CD4-positive, alpha-beta T cell treated with Interferon alpha-2 for 1 hour (primary cell): ENCODE results near the gene DLGAP4.
A peak's percentile ranks its signal among the peaks of the same experiment; 100 is the strongest.

Source experiments
- DNase-seq, 2 donors: peaks; one replicate each; pipeline ENCODE4 v3.0.0-alpha.2; 2020 to 2022

The DLGAP4 gene

DNA sequence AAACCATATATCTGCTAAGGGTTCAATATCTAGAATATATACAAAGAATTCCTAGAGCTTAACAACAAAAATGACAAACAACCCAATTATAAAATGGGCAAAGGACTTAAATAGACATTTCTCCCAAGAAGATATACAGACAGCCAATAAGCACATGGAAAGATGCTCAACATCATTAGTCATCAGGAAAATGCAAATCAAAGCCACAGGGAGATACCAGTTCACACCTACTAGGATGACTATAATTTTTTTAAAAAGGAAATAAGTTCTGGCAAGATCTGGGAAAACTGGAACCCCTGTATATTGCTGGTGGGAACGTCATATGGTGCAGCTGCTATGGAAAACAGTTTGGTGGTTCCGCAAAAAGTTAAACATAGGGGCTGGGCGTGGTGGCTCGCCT, 119.0 kb downstream of the DLGAP4 start:
- no peak for DNase-seq

DNA sequence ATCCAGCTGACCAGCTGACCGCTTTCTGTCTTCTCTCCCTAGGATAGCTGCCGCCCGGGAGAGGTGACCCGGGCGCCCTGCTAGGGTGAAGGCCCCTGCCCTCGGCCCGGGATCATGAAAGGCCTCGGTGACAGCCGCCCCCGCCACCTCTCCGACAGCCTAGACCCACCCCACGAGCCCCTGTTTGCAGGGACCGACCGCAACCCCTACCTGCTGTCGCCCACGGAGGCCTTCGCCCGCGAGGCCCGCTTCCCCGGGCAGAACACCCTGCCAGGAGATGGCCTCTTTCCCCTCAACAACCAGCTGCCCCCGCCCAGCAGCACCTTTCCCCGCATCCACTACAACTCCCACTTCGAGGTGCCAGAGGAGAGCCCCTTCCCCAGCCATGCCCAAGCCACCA, 125.5 kb downstream of the DLGAP4 start:
- DNase-seq = no peak

DNA sequence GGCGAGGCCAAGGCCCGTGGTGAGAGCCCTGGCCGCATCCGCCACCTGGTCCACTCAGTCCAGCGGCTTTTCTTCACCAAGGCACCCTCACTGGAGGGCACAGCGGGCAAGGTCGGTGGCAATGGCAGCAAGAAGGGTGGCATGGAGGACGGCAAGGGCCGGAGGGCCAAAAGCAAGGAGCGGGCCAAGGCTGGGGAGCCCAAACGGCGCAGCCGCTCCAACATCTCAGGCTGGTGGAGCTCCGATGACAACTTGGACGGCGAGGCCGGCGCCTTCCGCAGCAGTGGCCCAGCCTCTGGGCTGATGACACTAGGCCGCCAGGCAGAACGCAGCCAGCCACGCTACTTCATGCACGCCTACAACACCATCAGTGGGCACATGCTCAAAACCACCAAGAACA, 126.0 kb downstream of the DLGAP4 start:
- no peak for DNase-seq

DNA sequence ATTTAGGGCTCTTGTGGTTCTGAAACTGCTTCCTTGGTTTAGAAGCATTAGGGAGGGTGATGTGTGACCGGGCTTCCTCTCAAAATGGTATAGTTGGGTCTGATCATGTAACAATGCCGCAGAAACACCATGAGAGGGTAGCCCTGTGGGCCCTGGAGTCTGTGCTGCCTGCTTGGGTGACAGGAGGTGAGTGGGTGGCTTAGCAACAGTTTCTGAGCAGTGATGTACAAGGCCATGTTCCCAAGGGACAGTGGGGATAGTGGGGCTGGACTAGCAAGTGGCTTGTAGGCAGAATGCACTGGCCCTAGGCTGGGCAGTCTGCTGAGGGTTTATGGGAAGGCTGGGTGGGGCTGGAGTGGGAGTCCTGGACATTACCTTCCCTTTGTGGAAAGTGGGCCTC, 128.2 kb downstream of the DLGAP4 start:
- no peak for DNase-seq

DNA sequence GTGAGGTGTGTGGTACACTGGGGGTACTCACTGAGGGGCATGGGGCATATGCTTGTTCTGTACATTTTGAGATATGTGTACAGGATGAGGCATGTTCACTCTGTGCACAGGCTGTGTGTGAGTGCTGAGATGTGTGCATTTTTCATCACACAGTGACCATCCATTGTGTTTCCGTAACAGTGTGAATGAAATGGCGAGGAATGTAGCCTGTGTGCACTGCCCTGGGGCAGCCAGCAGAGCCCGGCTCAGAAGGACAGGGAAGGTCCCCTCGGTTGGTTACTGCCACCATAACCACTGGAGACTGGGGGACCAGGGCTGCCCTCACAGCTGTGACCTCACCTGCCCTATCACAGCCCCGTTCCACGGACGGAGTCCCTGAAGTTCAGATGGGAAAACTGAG, 129.0 kb downstream of the DLGAP4 start:
- no peak for DNase-seq

DNA sequence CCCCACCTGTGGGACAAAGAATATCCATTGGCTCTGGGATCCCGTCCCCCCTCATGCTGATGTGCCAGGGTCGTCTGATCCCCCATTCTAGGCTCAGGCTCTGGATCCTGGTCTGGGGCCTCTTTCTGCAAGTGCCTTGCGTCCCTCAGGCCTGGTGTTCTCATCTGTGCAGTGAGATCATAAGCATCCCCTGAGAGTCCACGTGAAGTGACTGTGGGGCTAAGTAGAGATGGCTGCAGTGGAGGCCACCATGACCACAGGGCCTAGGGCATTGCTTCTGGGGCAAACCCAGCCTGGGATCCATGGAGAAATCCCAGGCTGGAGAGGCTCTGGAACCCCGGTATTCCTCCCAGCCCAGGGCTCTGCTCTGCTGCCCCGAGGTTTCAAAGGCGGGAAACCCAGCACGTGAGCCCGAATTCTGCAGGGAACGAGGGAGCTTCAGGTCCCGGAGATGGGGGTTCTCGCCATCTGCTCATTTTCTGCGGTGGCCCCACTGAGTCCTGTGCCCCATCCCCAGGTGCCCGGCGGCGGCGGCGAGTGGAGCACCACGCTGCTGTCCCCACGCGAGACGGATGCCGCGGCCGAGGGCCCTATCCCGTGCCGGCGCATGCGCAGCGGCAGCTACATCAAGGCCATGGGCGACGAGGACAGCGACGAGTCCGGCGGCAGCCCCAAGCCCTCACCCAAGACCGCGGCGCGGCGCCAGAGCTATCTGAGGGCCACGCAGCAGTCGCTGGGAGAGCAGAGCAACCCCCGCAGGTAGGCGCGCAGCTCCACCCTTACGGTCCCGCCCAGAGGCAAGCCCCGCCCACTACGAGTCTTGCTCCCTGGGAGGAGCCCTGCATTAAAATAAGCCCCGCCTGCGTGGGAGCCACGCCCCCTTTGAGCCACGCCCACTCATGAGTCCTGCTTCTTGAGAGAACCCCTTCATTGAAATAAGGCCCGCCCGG, 129.7 kb downstream of the DLGAP4 start:
- peak; percentile 89 to 90 for DNase-seq

DNA sequence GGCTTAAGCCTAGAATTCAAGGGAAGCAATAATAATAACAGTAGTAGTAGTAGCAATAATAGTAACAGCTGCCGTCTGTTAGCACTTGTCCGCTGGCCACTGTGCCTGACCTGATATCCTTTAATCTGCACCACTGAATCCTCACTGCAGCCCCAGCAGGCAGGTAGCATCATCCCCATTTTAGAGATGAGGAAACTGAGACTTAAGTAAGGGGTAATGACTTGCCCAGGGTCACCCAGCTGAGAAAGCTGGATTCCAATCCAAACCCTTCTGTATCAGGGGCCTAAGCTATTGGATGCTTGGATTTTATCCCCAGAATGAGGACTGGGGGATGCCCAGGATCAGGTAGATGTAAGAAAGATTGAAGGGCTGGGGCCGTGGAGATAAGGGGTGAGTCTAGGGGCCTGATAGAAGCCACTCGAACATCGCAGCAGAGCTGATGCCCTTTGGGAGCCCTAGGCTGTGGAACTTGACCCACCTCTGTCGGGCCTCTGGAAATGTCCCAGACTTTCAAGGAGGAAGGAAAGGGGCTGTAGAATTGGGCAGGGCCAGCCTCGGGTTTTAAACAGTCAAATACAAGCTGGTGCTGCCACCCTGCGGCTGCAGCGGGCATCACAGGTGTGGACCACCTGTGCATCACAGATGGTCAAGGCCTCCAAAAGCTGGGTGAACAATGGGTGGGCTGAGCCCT, 133.0 kb downstream of the DLGAP4 start:
- DNase-seq = peak; percentile 48 to 63

DNA sequence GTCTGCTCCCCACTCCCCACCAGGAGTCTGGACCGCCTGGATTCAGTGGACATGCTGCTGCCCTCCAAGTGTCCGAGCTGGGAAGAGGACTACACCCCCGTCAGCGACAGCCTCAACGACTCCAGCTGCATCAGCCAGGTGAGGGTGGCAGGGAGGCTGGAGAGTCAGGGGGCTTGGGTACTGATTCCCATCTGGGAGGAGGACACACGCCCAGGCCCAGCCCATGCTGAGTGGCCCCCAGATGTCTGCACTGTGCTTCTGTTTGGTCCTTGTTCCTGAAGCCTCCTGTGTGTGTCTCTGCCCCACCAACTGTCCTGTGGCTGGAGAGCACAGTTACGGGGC, 133.6 kb downstream of the DLGAP4 start:
- DNase-seq = no peak

DNA sequence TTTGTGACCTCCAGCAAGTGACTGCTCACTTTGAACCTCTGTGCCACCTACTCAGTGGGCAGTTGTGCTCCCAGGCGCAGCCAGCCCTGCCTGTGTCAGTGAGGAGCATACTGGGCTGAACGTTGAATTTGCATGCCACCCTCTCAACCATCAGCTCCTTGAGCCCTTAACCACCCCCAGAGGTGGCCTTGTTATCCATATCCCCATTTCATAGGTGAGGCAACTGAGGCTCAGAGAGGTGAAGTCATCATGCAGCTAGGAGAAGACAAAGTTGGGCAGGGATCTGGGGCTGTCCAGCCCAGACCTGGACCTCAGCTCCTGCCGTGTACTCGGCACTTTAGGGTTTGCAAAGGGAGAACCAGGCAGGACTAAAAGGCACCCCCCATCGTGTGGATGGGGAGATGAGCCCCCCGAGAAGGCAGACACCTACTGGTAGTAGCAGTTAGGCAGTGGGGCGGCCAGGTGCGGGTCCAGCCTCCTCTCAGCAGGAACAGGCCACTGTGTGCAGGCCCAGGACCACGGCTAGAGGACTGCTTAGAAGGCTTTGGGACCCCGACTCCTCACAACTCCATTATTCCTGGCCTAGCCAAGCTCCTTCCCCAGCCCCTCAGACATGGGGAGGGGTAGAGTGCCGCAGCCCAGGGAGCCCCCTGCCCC, 134.4 kb downstream of the DLGAP4 start:
- no peak for DNase-seq

DNA sequence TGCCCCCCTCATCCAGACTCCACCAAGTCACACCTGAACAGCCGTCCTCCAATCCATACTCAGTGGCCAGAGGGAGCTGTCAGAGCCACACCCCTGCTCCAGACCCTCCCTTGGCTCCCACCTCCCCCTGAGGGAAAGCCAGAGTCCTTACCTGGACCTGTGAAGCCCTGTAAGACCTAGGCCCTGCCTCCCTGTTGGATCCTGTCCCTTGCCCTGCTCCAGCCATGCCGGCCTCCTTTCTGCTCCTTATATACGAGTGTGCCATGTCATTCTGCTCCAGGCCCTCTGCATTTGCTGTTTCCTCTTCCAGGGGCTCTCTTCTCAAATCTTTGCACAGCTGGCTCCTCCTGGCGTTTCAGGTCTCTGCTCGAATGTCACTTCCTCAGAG, 134.9 kb downstream of the DLGAP4 start:
- DNase-seq = no peak

DNA sequence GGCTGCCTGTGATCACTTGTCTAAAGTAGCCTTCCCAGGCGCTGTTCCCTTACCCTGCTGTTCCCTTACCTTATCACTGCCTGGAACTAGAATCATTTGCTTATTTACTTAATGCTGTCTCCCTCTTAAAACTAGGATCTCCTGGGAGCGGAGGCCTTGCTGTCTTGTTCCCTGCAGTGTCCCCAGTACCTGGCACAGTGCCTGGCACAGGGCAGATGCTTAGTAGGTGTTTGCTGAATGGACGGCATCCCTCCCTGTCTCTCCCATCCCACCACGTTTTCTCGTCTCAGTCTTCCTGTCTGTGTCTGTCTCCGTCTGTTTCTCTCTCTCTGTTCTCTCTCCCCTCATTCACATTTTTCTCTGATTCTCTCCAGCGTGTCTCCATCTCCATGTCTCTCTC, 135.3 kb downstream of the DLGAP4 start:
- no peak for DNase-seq

DNA sequence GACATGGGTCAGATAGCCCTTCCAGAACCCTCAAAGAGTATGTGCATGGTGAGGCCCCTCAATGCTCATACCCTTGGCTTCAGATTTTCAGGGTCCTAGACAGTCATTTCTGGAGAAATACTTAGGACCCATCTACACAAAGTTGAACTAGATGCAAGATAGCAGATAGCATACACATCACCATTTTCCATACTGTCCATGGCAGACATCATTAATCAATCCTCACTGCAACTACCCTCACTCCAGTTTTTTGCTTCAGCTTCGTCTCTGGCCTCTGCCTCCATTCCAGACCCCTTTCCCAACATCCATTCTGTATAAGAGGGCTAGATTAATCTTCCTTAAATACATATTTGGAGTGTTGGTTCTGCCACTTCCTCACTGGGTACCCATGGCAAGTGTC, 139.7 kb downstream of the DLGAP4 start:
- no peak for DNase-seq

DNA sequence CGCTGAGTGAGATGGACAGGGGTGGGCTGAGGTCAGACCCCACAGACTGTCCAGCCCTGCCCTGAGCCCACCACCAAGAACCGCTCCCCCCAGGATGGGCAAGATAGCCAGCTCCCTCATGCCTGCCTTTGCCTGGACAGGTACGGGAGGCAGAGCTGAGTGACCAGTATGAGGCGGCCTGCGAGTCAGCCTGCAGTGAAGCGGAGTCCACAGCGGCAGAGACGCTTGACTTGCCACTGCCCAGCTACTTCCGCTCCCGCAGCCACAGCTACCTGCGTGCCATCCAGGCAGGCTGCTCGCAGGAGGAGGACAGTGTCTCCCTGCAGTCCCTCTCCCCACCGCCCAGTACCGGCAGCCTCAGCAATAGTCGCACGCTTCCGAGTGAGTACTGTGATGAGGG, 140.4 kb downstream of the DLGAP4 start:
- DNase-seq = no peak

DNA sequence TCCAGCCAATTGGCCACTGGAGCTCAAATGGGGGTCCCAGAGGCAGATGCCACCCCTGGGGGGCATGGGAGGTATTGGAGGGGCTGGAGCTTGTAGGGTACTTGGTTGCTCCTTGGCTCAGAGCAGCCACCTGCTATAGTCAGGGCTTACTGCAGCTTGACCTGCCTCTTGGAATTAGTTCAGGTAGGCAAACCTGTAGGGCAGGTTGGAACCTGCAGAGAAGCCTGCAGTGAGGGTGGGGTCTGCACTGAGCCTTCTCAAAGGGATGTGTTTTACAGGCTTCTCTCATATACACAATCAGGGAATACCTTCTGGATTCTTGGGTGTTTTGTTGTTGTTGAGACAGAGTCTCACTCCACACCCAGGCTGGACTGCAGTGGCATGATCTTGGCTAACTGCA, 141.0 kb downstream of the DLGAP4 start:
- no peak for DNase-seq

DNA sequence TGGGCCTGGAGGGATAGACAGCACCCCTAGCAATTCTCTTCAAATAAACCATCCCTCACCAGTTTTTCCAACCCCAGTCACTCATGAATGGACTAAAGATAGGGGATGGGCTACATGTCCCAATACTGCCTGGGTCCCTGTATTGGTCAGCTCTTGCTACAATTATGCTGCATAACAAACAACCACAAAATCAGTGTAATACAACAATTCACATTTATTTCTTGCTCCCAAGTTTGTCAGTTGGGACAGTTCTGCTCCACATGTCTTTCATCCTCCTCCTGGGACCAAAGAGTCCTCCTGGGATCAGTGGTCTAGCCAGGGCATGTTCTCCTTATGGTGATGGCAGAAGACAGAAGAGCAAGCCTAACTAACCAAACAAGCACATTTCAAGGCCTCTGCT, 143.5 kb downstream of the DLGAP4 start:
- DNase-seq = no peak

DNA sequence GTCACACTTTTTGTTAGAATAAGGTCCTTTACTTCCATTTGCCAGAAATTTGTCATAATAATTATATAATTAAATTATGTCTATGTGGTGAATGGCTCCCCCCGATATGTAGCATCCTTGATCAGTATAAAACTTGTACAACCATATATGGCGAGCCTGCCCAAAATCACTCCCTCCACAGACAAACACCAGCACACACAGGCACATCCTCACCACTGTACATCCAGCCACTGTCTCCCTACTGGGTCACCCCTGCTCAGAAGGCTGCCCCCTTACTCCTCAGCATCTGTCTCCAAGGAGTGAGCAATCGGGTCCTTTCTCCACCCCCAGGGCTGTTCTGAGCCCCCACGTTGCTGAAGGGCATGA, 148.2 kb downstream of the DLGAP4 start:
- DNase-seq = no peak

DNA sequence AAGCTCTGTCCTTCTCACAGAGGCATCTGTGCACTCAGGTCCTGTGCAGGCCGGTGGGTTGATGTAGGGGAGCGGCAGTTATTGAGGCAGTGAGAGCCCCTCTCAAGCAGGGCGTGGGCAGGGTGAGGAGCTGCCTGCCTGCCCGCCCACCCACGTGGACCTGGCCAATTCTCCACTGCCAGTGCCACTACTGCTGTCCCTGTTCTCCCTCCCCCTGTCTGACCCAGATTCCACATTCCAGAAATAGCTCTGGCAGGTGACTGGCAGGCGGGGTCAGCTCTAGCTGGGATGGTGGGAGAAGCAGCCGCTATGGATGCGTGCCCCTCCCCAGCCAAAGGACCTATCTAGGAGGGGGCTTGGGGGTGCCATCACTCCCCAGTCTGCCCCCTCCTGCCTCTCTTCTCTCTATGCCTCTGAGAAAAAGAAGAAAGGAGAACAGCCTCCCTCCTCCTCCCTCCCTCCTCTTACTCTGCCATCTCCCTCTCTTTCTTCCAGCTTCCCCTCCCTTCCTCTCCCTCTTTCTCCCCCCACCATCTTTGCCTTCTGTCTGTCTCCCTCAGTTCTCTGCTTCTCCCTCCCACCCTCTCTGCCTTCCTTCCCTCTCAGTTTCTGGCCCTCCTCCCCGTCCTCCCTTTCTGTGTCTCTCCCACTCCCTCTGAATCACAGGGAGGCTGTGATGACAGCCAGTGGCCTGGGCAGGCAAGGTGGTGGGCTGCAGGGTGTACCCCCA, 148.7 kb downstream of the DLGAP4 start:
- no peak for DNase-seq

DNA sequence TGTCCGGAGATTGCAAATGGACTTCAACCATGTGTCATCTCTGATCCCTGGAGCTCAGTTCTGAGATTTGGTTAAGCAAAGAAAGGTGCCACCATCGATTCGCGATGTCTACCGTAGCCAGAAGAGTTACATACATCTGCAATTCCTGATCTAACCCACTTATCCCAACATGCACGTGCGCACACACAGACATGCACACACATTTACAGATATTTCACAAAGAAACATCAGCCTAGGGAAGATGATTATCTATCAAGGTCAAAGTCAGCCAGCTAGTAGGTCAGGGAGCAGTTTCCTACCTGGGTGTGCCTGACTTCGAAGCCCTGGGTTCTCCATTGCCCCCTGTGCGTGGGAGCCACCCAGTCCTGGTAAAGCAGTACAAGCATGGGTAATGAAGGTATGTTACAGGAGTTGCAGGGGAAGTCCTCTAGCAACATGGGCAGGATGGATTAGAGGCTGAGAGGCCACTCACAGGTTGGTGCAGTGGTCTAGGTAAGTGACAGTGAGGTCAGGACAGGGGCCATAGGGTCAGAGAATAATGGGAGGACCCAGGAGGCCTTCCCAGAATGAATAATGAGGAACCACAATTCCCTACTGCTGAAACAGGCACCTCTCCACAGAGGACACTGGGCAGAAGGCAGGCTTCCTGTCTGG, 150.0 kb downstream of the DLGAP4 start:
- no peak for DNase-seq

DNA sequence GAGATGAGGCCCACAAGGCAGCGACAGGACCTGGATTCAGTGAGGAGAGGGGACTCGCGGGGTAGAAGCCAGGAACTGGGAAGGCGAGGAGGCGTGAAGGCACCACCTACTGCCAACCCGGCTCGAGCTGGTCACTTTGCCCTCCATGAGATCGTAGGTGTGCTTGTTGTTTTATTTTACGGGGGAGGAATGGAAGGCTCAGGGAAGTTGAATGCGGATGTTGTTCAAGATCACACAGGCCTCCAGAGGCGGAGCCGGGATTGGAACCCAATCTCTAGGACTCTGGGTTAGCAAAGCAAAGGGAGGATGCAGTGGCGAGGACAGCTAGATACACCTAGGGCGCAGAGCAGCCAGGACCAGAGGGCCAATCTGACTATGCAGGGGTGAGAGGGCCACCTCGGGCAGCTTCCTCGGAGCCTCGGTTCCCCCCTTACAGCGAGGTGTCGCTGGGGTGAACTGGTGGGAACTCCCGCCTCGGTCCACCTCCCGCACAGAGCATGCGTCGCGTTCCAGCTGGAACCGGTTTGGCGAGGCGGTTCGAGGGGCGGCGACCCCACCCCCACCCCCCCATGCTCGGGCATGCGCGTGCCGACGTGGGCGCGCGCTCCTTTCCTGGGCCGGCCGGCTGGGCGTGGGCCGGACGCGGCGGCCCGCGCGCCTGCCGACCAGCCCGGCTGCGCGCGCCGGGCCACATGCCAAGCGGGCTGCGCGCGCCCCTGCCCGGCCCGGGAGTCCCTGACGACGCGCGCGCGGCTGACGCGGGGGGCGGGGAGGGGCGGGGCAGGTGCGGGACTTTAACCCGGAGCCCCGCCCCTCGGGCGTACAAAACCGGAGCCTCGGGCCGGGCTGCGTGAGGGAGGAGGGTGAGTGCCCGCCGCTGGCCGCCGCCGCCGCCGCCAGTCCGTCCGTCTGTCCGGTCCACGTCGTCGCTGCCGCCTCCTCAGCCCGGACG, 154.8 kb downstream of the DLGAP4 start:
- peak; percentile 92 to 94 for DNase-seq

DNA sequence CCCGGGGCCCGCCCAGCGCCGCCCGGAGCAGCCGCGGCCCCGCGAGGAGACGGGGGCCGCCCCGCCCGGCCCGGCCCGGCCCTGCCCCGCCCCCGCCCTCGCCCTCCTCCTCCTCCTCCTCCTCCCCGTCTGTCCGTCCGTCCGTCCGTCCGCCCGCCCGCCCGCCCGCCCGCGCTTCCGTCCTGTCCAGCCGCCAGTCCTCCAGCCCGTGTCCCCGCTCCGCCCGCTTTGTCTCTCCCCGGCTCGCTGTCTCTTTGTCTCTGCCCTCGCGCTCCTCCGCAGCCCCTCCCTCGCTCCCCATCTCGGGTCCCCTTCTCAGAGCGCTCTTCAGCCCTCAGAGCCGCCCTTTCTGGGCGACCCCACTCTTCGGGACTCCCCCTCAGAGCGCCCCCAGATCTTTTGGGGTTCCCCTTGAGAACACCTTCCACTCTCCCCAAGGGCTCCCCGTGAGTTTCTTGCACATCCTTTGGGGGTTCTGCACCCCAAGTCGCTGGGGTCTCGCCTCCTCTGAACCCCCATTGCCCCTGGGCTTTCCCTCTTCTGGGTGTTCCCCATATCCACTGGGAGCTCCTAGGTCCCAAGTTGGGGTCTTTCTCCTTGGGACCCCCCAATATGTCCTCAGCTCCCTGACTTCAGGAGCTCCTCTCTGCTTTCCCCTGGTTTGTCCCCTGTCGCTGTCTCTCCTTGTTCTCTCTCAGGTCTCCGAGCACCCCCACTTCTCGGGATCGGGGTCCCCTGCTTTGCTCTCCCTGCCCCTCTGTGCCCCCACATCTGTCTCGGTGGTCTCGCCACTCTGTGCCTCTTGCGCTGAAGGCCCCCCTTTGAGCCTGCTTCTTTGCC, 155.7 kb downstream of the DLGAP4 start:
- DNase-seq = peak in 1 of 2 donors; percentile 55
